GM12873 (cell line): ENCODE results near the gene PRRG1.

Experiments used
- CTCF ChIP-seq: IDR thresholded peaks from 2 replicates; pipeline ENCODE4 v1.5.1; 2012; ENCODE audit warnings: low read depth, mild to moderate bottlenecking, moderate library complexity, low read length, control low read depth; ENCODE audit not compliant: insufficient read depth; ENCODE audit errors: missing control alignments

PRRG1 gene

GRCh38 chrX:37474478-37474877 lies 125.3 kb downstream of the PRRG1 start:
- no peak for TF ChIP-seq CTCF

GRCh38 chrX:37476571-37477170 lies 127.5 kb downstream of the PRRG1 start:
- no peak for TF ChIP-seq CTCF

- no peak for TF ChIP-seq CTCF
Measured at GRCh38 chrX:37485429-37485828, 136.3 kb downstream of the PRRG1 start.

GRCh38 chrX:37487271-37487670 lies 138.1 kb downstream of the PRRG1 start:
- no peak for TF ChIP-seq CTCF

GRCh38 chrX:37488323-37488722 lies 139.2 kb downstream of the PRRG1 start:
- TF ChIP-seq CTCF: no peak

- no peak for TF ChIP-seq CTCF
Measured at GRCh38 chrX:37491686-37492085, 142.5 kb downstream of the PRRG1 start.

DNA sequence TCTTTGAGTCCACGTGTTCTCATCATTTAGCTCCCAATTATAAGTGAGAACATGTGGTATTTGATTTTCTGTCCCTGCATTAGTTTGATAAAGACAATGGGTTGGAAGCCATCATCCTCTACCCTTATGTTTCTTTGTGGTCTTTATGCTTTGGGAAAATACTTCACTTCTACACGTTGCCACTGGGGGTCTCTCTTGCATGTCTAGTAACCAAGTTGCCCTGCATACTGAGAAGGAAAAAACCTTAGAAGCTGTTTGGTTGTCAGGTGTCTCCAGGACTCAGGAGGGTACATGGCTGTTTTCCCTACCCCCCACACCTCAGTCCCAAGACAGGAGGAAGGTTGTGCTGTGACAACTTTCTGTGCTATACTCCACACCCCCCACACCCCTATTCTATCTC lies 146.6 kb downstream of the PRRG1 start:
- TF ChIP-seq CTCF: peak; percentile 50

DNA sequence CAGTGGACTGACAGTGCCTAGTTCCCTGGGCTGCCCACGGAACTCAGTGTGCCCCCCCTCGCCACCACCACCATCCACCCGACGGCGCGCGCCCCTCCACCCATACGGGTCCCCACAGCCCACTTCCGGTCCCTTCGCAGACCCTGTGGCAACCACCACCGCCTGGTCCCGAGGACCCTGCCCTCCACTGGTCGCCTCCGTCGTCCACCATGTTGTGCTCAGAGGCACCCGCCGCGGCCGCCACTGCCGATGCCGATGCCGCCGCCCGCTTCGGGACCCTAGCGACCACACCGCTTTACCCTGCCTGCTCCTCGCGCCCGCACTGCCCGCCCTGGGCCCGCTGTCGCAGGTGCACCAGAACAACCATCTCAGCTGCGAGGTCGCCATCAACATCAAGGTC lies 155.8 kb downstream of the PRRG1 start:
- TF ChIP-seq CTCF: no peak
